Measurements from ENCODE around the gene GHRH.
A peak's percentile ranks its signal among the peaks of the same experiment; 100 is the strongest.

The GHRH gene

DNA sequence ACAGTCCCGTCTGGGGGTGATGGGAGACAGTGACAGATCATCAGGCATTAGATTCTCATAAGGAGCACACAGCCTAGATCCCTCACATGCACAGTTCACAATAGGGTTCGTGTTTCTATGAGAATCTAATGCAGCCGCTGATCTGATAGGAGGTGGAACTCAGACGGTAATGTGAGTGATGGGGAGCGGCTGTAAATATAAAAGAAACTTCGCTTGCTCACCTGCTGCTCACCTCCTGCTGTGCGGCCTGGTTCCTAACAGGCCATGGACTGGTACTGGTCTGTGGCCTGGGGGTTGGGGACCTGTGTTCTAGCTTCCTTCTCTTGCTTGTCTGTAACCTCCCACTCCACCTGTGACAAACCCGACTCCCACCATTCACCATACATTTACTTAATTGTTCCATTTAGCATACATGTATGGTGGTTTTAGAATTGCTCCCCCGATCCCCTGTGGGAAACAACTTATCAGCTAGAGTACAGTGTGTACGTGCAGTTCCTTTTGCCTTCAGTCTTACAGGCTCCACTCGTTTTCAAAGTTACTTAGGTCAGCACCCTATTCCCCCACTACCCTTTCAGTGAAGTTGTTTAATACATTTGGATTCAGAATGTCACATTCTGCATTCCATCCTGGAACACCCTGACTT, 31.8 kb upstream of the GHRH start:
- DNase-seq (ENCODE audit: low read depth in 2 of 2) = no peak
- H3K4me3 ChIP-seq (replicated peaks in 1 of 2; ENCODE audit: low read depth in 2 of 2, low read length in 2 of 2) = no peak overlapping the region
- TF ChIP-seq, protein P1, sequence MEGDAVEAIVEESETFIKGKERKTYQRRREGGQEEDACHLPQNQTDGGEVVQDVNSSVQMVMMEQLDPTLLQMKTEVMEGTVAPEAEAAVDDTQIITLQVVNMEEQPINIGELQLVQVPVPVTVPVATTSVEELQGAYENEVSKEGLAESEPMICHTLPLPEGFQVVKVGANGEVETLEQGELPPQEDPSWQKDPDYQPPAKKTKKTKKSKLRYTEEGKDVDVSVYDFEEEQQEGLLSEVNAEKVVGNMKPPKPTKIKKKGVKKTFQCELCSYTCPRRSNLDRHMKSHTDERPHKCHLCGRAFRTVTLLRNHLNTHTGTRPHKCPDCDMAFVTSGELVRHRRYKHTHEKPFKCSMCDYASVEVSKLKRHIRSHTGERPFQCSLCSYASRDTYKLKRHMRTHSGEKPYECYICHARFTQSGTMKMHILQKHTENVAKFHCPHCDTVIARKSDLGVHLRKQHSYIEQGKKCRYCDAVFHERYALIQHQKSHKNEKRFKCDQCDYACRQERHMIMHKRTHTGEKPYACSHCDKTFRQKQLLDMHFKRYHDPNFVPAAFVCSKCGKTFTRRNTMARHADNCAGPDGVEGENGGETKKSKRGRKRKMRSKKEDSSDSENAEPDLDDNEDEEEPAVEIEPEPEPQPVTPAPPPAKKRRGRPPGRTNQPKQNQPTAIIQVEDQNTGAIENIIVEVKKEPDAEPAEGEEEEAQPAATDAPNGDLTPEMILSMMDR (IDR thresholded peaks at IDR 0.05; ENCODE audit: low read depth, low read length) = no peak

DNA sequence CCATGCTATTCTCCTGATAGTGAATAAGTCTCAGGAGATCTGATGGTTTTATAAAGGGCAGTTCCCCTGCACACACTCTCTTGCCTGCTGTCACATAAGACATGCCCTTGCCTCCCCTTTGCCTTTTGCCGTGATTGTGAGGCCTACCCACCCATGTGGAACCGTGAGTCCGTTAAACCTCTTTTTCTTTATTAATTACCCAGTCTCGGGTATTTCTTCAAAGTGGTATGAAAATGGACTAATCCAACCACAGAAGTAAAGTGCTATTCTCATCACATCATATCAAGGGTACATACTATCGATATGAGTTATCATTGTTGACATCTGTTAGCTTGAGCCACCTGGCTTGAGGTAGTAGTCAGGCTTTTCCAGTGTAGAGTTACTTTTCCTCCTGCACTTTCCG, 30.1 kb upstream of the GHRH start:
- DNase-seq (ENCODE audit: low read depth in 2 of 2) = no peak
- TF ChIP-seq, protein P1 (IDR thresholded peaks at IDR 0.05; ENCODE audit: low read depth, low read length) = no peak

DNA sequence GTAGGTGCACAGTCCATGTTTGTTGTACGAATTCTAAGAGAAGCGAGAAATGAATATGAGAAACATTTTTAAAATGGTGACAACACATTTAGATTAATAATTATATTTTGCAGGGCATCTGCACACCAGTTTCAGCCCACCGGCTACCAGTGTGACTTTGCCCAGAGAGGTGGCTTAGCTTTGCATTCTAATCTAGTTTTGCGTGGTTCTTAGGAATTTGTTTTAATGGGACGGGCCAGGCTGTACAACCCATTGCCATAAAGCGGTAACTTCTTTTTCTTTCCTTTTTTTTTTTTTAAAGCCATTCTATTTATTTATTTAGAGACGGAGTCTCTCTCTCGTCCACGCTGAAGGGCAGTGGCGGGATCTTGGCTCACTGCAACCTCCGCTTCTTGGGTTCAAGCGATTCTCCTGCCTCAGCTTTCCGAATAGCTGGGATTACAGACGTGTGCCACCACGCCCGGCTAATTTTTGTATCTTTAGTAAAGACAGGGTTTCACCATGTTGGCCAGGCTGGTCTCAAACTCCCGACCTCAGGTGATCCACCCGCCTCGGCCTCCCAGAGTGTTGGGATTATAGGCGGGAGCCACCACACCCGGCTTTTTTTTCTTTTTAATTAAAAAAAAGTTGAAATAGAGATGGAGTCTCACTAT, 28.7 kb upstream of the GHRH start:
- TF ChIP-seq, protein P1 (IDR thresholded peaks at IDR 0.05; ENCODE audit: low read depth, low read length) = no peak
- peak overlapping the region; percentile 76 to 93 for H3K4me3 ChIP-seq (replicated peaks in 1 of 2; ENCODE audit: low read depth in 2 of 2, low read length in 2 of 2)

More for the DNA sequence above, 30.1 kb upstream of the GHRH start:
- H3K4me3 ChIP-seq (replicated peaks in 1 of 2; ENCODE audit: low read depth in 2 of 2, low read length in 2 of 2) = no peak overlapping the region

DNA sequence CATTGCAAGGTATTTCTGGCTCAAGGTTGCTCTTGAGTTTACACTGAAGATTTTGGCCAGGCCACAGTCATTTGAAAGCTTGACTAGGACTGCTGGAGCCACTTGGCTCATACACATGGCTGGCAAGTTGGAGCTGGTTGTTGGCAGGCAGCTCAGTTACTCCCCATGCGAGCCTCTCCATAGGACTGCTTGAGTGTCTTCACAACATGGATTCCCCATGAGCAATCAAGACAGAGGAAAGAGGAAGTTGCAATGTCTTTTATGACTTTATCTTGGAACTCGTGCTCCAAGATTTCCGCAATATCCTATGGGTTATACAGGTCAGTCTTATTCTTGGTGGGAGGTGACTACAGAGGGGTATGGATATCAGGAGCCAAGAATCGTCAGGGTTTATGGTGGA, 26.5 kb upstream of the GHRH start:
- TF ChIP-seq, protein P1 (IDR thresholded peaks at IDR 0.05; ENCODE audit: low read depth, low read length) = no peak
- no peak overlapping the region for H3K4me3 ChIP-seq (replicated peaks in 1 of 2; ENCODE audit: low read depth in 2 of 2, low read length in 2 of 2)
- DNase-seq (ENCODE audit: low read depth in 2 of 2) = peak in 1 of 2 donors; percentile 35

More for the DNA sequence above, 28.7 kb upstream of the GHRH start:
- DNase-seq (ENCODE audit: low read depth in 2 of 2) = no peak

DNA sequence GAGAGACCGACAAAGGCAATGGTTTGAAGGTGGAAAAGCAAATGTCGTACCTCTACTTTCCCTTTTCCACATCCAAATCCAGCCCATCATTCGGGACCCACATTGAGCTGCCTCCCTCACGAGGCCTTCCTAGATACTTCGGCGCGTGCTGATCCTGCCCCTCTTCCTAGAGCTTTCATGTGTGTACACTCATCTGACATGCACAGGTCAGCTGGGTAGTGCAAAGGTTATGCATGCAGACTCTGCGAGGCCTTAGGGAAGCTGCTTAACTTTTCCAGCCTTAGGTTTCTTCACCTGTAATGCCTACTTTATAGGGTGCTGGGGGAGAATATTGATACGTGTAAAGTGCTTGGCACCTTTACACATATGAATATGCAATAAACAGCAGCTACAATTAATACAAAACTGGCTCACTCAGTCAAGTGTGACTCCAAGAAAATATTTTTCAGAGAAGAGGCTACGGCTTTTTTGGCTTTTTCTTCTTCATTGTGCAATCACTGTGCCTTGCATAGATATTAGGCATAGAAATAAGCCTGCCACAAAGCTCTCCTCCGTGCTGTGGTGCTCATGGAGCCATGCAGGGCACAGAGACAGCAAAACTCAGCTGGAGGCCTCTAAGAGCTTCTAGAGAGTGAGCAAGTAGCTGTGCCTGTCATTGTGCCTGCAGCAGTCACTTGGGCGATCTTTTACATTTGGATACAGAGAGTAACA, 24.2 kb upstream of the GHRH start:
- TF ChIP-seq, protein P1 (IDR thresholded peaks at IDR 0.05; ENCODE audit: low read depth, low read length) = no peak
- no peak for DNase-seq (ENCODE audit: low read depth in 2 of 2)
- H3K4me3 ChIP-seq (replicated peaks in 1 of 2; ENCODE audit: low read depth in 2 of 2, low read length in 2 of 2) = no peak overlapping the region

DNA sequence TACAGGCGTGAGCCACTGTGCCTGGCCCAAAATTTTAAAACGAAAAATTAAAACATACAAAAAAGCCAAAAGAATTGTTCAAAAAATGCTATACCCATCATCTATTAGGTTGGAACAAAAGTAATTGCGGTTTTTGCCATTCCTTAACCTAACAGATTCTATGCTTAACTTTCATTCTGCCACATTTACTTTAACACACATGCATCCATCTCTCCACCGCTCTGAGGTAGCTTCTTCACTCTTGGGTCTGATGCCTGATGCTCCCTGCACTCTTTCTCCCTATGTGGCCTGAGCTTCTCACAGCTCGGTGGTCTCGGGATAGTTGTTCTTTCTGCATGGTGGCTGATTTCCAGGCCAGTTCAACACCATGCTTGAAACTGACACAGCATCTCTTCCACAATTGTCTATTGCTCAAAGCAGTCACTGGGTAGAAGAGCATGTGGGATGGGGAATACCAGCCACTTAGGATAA, 23.1 kb upstream of the GHRH start:
- no peak for DNase-seq (ENCODE audit: low read depth in 2 of 2)
- H3K4me3 ChIP-seq (replicated peaks in 1 of 2; ENCODE audit: low read depth in 2 of 2, low read length in 2 of 2) = no peak overlapping the region
- TF ChIP-seq, protein P1 (IDR thresholded peaks at IDR 0.05; ENCODE audit: low read depth, low read length) = no peak

All from cardiac fibroblast (primary cell).